GM10266 (cell line): ENCODE data around the gene CD200R1L.

Experiments used
- DNase-seq: peaks from one replicate; pipeline ENCODE4 v3.0.0; 2012; ENCODE audit errors: extremely low spot score
- CTCF ChIP-seq: IDR thresholded peaks from 2 replicates; pipeline ENCODE4 v1.5.1; 2012; ENCODE audit warnings: mild to moderate bottlenecking, low read depth; ENCODE audit not compliant: control insufficient read depth, insufficient read depth; ENCODE audit errors: missing control alignments

CD200R1L gene

GRCh38 chr3:112774293-112774926 is 72.3 kb downstream of the CD200R1L start:
- no peak for DNase-seq
- no peak for TF ChIP-seq CTCF

GRCh38 chr3:112773864-112774263 is 72.8 kb downstream of the CD200R1L start:
- TF ChIP-seq CTCF: no peak
- no peak for DNase-seq

GRCh38 chr3:112770951-112771350 is 75.7 kb downstream of the CD200R1L start:
- TF ChIP-seq CTCF: no peak

GRCh38 chr3:112770032-112770626 is 76.5 kb downstream of the CD200R1L start:
- no peak for DNase-seq
- TF ChIP-seq CTCF: no peak

More at GRCh38 chr3:112770951-112771350, 75.7 kb downstream of the CD200R1L start:
- DNase-seq: no peak

- TF ChIP-seq CTCF: no peak
- DNase-seq: no peak
Observed at GRCh38 chr3:112769286-112769978, 77.2 kb downstream of the CD200R1L start.

GRCh38 chr3:112767777-112768176 is 78.9 kb downstream of the CD200R1L start:
- DNase-seq: no peak
- no peak for TF ChIP-seq CTCF

GRCh38 chr3:112767177-112767576 is 79.5 kb downstream of the CD200R1L start:
- DNase-seq: peak; percentile 32
- TF ChIP-seq CTCF: no peak
